ENCODE measurements around the gene OLFML1.

OLFML1 gene

DNA sequence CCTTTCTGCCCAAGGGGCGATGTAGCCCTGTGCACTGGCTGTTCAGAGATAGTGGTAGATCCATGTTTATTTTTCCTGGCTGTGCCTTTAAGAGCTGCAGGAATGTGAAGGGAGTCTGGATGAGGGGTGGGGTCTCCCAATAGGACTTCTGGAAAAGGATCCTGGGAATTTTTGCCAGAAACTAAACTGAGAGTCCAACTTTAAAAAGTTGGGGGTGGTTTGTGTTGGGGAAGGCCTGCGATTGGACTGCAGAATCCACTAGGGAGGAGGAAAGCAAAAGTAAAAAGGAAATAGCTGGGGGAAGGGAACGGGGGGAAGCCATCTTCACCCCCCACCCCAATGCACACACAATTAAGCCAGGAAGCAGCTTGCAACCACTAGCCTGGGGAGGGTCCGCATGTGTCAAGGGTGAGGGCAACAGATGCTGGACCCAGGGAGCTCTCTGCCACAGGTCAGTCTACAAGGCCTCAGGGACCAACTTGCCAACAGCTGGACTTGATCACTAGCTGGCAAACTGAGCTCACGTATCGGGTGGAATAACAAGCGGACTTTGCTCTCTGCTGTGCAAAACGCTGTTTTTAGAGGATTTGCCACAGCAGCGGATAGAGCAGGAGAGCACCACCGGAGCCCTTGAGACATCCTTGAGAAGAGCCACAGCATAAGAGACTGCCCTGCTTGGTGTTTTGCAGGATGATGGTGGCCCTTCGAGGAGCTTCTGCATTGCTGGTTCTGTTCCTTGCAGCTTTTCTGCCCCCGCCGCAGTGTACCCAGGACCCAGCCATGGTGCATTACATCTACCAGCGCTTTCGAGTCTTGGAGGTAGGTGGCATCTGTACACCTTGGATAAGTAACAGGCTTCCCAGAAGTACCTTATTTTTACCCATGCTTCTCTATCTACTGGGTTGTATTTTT is at the start of gene OLFML1:
Gene OLFML1, plus strand, starts transcription at position 321 of the 912 bp plus-strand sequence. Its CDS starts 370 bp downstream, at position 691.
- Histone ChIP-seq H3K9me3 (ENCODE audit: control insufficient read depth in 2 of 2, low read length in 2 of 2) (no peaks in the 10 kb centered on the region), H3K4me3 (ENCODE audit: low read length in 2 of 2) (peak within 1 kb of the TSS; percentile 33 to 73), H3K4me1 (ENCODE audit: control insufficient read depth, insufficient read depth, low read length) (no peaks in the 10 kb centered on the region), H3K9ac (ENCODE audit: low read length in 2 of 2) (peak within 1 kb of the TSS in 1 of 2 donors; percentile 36), H3K27me3 (ENCODE audit: control insufficient read depth in 1 of 2, insufficient read depth in 2 of 2, low read length in 2 of 2) (no peaks in the 10 kb centered on the region), H3K27ac (ENCODE audit: low read length) (no peak within 1 kb of the TSS), H3K36me3 (ENCODE audit: control insufficient read depth in 2 of 2, insufficient read depth in 2 of 2, low read length in 2 of 2) (no peaks in the 10 kb centered on the region)

DNA sequence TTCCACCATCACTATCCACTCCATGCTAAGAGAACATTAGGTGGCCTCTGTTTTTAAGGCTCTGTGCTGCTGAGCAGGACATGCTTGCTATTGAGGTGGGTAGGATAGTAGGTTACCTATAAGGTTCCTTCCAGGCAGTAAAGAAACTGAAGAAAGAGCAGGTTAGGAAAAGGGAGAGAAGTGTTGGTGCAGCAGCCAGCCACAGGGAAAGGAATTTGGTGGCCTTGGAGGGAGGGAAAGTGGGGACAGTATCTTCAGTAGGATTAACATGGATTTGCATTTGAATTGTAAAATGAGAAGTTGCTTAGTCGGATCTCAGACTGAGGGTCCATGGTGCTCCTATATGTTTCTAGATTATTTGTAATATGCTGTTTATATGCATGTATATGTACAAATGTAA is 49.2 kb upstream of the OLFML1 start:
- H3K27me3 ChIP-seq (ENCODE audit: control insufficient read depth in 1 of 2, insufficient read depth in 2 of 2, low read length in 2 of 2), result no peaks in the 10 kb centered on the region
- no peak overlapping the region for H3K27ac ChIP-seq (ENCODE audit: low read length)
- H3K4me3 ChIP-seq (ENCODE audit: low read length in 2 of 2), result no peak overlapping the region
- H3K36me3 ChIP-seq (ENCODE audit: control insufficient read depth in 2 of 2, insufficient read depth in 2 of 2, low read length in 2 of 2), result no peaks in the 10 kb centered on the region
- H3K4me1 ChIP-seq (ENCODE audit: control insufficient read depth, insufficient read depth, low read length), result no peaks in the 10 kb centered on the region
- no peak overlapping the region for H3K9ac ChIP-seq (ENCODE audit: low read length in 2 of 2)
- no peaks in the 10 kb centered on the region for H3K9me3 ChIP-seq (ENCODE audit: control insufficient read depth in 2 of 2, low read length in 2 of 2)

DNA sequence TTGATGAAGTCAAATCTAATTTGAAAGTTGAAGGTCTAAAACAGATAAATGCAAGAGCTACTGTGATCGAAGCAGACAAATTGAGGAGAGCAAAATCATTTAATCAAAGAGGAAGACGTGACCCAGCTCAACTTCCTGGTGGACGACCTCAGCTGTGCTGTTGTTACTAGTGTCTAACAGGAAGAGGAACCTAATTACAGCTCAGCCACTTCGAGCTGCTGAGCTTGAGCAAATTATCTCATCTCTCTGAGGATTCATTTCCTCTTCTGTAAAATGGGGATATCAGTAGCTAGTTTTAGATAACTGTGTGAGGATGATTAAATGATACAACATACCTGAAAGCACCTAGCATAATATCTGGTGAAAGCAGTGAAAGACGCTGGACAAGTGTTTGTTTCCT is 48.6 kb upstream of the OLFML1 start:
- H3K27ac ChIP-seq (ENCODE audit: low read length), result no peak overlapping the region
- H3K4me3 ChIP-seq (ENCODE audit: low read length in 2 of 2), result no peak overlapping the region

DNA sequence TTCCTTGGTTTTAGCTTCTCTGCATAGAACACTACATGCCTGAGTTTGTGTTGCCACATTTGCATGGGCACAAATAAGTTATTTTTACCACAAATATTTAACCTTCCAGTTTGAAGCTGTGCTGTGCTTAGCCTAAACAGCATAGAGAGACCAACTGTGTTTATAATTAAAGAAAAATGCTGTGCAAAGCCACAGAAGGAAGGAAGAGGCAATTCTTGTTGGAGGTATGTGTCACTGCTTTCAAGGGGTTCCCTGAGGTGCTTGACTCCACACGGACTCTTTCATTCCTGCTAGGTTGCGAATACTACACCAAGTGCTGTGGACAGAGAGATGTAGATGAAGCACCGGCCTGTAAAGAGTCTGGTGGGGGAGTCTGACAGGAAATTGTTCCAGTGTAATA is 47.6 kb upstream of the OLFML1 start:
- Histone ChIP-seq H3K9ac (ENCODE audit: low read length in 2 of 2) (no peak overlapping the region), H3K27ac (ENCODE audit: low read length) (no peak overlapping the region), H3K4me1 (ENCODE audit: control insufficient read depth, insufficient read depth, low read length) (no peaks in the 10 kb centered on the region), H3K36me3 (ENCODE audit: control insufficient read depth in 2 of 2, insufficient read depth in 2 of 2, low read length in 2 of 2) (no peaks in the 10 kb centered on the region), H3K4me3 (ENCODE audit: low read length in 2 of 2) (no peak overlapping the region), H3K9me3 (ENCODE audit: control insufficient read depth in 2 of 2, low read length in 2 of 2) (no peaks in the 10 kb centered on the region), H3K27me3 (ENCODE audit: control insufficient read depth in 1 of 2, insufficient read depth in 2 of 2, low read length in 2 of 2) (no peaks in the 10 kb centered on the region)

More for the DNA sequence above, 48.6 kb upstream of the OLFML1 start:
- H3K9ac ChIP-seq (ENCODE audit: low read length in 2 of 2), result no peak overlapping the region
- H3K4me1 ChIP-seq (ENCODE audit: control insufficient read depth, insufficient read depth, low read length), result no peaks in the 10 kb centered on the region
- no peaks in the 10 kb centered on the region for H3K27me3 ChIP-seq (ENCODE audit: control insufficient read depth in 1 of 2, insufficient read depth in 2 of 2, low read length in 2 of 2)
- H3K9me3 ChIP-seq (ENCODE audit: control insufficient read depth in 2 of 2, low read length in 2 of 2), result no peaks in the 10 kb centered on the region
- H3K36me3 ChIP-seq (ENCODE audit: control insufficient read depth in 2 of 2, insufficient read depth in 2 of 2, low read length in 2 of 2), result no peaks in the 10 kb centered on the region

DNA sequence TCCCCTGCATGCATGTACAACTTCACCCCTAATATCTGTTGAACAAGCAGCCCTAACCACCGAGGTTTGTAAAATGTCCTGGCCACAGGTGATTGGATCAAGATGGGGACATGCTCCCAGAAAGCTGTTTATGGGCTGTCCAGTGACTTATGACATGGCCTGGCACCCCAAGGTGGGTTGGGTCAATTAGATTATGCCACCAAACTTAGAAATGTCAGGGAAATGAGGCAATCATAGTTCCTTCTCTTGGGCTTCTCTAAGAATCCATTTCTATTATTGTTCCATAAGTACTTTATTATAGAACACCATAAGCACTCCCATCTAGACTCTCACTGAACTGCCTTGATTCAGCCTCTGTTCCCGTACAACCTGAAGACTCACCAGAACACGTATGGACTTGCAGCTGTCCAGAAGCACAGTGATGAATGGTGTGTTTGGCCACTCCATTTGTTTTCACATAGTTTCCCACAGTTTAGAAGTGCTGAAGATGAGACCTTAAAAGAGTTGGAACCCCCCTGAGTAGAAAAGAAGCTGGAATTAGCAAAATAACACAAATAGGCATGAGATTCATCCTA is 45.5 kb upstream of the OLFML1 start:
- Histone ChIP-seq H3K9ac (ENCODE audit: low read length in 2 of 2) (no peak overlapping the region), H3K27ac (ENCODE audit: low read length) (no peak overlapping the region), H3K4me1 (ENCODE audit: control insufficient read depth, insufficient read depth, low read length) (no peaks in the 10 kb centered on the region), H3K27me3 (ENCODE audit: control insufficient read depth in 1 of 2, insufficient read depth in 2 of 2, low read length in 2 of 2) (peaks cover 0 to 2% of the 10 kb centered on the region in 2 donors), H3K36me3 (ENCODE audit: control insufficient read depth in 2 of 2, insufficient read depth in 2 of 2, low read length in 2 of 2) (no peaks in the 10 kb centered on the region), H3K4me3 (ENCODE audit: low read length in 2 of 2) (no peak overlapping the region), H3K9me3 (ENCODE audit: control insufficient read depth in 2 of 2, low read length in 2 of 2) (no peaks in the 10 kb centered on the region)

DNA sequence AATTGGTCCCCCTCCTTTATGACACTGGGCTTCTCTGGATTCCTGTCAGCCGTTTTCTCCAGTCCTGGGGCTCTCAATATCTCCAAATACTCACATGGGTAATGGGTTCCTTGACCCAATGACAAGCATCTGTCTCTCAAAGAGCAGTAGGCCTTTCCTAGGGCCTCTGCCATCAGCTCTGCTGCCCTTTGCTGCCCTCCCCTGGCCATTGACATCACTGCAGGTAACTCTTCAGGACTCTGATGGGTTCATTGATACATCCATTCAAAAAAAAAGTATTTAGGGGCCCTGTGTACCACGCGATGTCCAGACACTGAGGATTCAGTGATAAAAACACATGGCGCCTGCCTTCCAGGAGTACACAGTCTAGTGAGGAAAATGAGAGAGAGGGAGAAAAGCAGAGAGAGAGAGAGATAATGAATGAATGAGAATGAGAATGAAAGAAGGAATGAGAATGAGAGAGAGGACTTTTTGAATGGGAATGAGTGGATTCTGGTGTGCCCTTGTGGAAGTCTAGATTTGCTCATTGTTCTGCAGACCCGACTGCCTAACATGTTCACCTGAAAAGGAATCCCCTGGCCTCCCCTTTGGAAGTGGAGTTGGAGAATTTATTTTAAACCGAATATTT is 42.6 kb upstream of the OLFML1 start:
- no peak overlapping the region for H3K9ac ChIP-seq (ENCODE audit: low read length in 2 of 2)
- H3K27ac ChIP-seq (ENCODE audit: low read length), result no peak overlapping the region
- no peaks in the 10 kb centered on the region for H3K36me3 ChIP-seq (ENCODE audit: control insufficient read depth in 2 of 2, insufficient read depth in 2 of 2, low read length in 2 of 2)
- H3K27me3 ChIP-seq (ENCODE audit: control insufficient read depth in 1 of 2, insufficient read depth in 2 of 2, low read length in 2 of 2), result peaks cover 0 to 2% of the 10 kb centered on the region in 2 donors
- H3K4me1 ChIP-seq (ENCODE audit: control insufficient read depth, insufficient read depth, low read length), result no peaks in the 10 kb centered on the region
- H3K4me3 ChIP-seq (ENCODE audit: low read length in 2 of 2), result no peak overlapping the region
- no peaks in the 10 kb centered on the region for H3K9me3 ChIP-seq (ENCODE audit: control insufficient read depth in 2 of 2, low read length in 2 of 2)

DNA sequence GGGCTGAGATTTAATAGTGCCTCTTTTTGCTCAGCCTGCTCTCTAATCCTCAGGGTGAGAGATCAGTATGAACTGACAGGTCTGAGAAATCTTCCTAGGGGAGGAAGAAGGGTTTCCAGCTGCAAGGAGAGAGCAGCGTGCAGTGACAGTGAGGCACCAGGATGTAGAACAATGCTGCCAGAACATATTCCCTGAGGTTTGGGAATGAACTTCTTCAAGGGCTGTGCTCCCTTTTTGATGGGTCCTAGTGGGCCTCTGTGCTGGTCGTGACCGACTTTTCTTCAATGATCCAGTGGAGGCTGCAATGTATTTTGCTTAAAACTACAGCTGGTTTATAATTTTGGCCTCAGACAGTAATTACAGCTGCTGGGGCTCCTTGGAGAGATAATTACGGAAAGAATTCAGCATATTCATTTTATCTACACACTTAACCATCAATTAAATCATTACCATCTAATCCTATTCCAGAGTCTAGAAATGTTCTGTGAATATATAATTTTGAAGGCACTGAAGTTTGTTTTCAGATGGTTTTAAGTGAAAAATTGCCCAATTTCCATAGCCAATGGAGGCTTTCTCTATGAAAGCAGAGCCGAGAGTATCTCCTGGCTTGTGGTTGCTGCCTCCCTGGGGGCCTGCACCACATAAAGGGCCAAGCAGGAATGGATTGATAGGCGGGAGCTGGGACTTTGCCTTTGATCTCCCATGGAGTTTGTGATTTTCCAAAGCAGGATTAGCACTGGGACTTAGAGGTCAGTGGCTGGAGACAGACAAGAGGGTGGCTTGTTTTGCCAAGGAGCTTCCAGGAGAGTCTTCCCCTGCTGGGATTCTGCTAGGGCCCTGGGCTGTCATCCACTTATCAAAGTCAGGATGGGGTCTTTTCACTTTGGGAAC is 41.0 kb upstream of the OLFML1 start:
- H3K27me3 ChIP-seq (ENCODE audit: control insufficient read depth in 1 of 2, insufficient read depth in 2 of 2, low read length in 2 of 2), result peaks cover 0 to 2% of the 10 kb centered on the region in 2 donors
- no peaks in the 10 kb centered on the region for H3K36me3 ChIP-seq (ENCODE audit: control insufficient read depth in 2 of 2, insufficient read depth in 2 of 2, low read length in 2 of 2)
- H3K27ac ChIP-seq (ENCODE audit: low read length), result no peak overlapping the region
- H3K4me3 ChIP-seq (ENCODE audit: low read length in 2 of 2), result no peak overlapping the region
- no peak overlapping the region for H3K9ac ChIP-seq (ENCODE audit: low read length in 2 of 2)
- H3K9me3 ChIP-seq (ENCODE audit: control insufficient read depth in 2 of 2, low read length in 2 of 2), result no peaks in the 10 kb centered on the region
- H3K4me1 ChIP-seq (ENCODE audit: control insufficient read depth, insufficient read depth, low read length), result no peaks in the 10 kb centered on the region

DNA sequence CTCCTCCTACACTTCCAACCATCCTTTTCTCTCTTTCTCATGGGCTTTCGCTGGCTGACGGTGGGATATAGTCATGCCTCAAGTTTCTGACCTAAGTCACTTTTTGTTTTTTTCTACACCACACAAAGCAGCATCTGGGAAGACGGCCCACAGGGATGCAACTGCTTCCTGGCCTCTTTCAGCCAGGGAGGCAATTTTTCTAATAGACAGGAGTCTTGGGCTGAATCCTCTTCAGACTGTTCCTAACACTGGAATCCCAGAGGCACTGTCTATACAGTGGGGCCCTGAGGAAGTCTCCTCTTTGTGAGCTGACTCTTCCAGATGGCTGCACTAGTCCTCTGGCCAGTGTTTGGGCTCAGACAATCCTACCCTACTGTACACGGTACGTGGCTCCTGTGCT is 39.7 kb upstream of the OLFML1 start:
- H3K9me3 ChIP-seq (ENCODE audit: control insufficient read depth in 2 of 2, low read length in 2 of 2), result no peaks in the 10 kb centered on the region
- no peak overlapping the region for H3K27ac ChIP-seq (ENCODE audit: low read length)
- no peaks in the 10 kb centered on the region for H3K4me1 ChIP-seq (ENCODE audit: control insufficient read depth, insufficient read depth, low read length)
- no peak overlapping the region for H3K9ac ChIP-seq (ENCODE audit: low read length in 2 of 2)
- H3K4me3 ChIP-seq (ENCODE audit: low read length in 2 of 2), result no peak overlapping the region
- H3K27me3 ChIP-seq (ENCODE audit: control insufficient read depth in 1 of 2, insufficient read depth in 2 of 2, low read length in 2 of 2), result peaks cover 0 to 2% of the 10 kb centered on the region in 2 donors
- H3K36me3 ChIP-seq (ENCODE audit: control insufficient read depth in 2 of 2, insufficient read depth in 2 of 2, low read length in 2 of 2), result no peaks in the 10 kb centered on the region

DNA sequence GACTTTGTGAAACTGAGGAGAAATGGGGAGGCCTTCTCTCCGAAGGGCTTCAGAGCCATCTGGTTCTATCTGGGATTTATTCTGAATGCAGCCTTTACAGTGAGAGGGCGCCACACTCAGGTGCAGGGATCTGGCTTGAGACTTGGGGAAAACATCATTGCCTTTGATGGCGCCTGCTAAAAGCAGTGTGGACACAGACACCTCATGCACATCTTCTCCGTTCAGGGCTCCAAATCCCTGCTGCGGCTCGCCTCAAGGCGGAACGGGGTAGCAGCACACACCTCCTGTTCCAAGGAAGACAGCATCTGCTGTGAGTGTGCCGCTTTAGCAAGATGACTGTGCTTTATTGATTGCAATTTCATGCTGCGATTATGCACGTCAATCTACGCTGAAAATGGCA is 37.1 kb upstream of the OLFML1 start:
- Histone ChIP-seq H3K4me1 (ENCODE audit: control insufficient read depth, insufficient read depth, low read length) (no peaks in the 10 kb centered on the region), H3K27me3 (ENCODE audit: control insufficient read depth in 1 of 2, insufficient read depth in 2 of 2, low read length in 2 of 2) (peaks cover 0 to 2% of the 10 kb centered on the region in 2 donors), H3K27ac (ENCODE audit: low read length) (no peak overlapping the region), H3K4me3 (ENCODE audit: low read length in 2 of 2) (no peak overlapping the region), H3K36me3 (ENCODE audit: control insufficient read depth in 2 of 2, insufficient read depth in 2 of 2, low read length in 2 of 2) (no peaks in the 10 kb centered on the region), H3K9ac (ENCODE audit: low read length in 2 of 2) (no peak overlapping the region), H3K9me3 (ENCODE audit: control insufficient read depth in 2 of 2, low read length in 2 of 2) (no peaks in the 10 kb centered on the region)

DNA sequence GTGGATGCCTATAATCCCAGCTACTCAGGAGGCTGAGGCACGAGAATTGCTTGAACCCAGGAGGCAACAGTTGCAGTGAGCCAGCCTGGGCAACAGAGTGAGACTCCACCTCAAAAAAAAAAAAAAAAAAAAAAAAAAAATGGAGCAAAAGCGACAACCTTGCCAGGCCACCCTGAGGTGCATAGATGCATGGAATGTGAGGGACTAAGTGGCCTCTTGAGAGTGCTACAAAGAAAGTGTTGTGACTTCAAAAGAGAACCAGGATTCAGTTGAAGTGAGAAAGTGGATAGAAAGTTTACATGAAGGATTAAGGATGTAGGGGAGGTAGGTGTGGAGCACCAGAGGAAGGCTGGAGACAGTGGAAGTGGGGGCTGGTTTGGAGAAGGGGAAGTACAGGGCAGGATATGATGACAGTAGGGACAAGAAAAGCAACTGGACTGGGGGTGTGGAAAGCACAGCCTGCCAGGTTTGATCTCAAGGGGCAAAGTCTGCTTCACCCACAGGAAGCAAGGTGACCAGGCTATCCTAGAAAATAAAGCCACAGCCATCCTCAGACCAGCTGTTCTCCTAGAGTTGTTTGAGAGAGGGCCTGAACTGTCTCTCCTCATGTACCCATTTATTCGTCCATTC is 36.0 kb upstream of the OLFML1 start:
- H3K4me1 ChIP-seq (ENCODE audit: control insufficient read depth, insufficient read depth, low read length), result no peaks in the 10 kb centered on the region
- H3K27me3 ChIP-seq (ENCODE audit: control insufficient read depth in 1 of 2, insufficient read depth in 2 of 2, low read length in 2 of 2), result no peaks in the 10 kb centered on the region
- H3K36me3 ChIP-seq (ENCODE audit: control insufficient read depth in 2 of 2, insufficient read depth in 2 of 2, low read length in 2 of 2), result no peaks in the 10 kb centered on the region
- no peaks in the 10 kb centered on the region for H3K9me3 ChIP-seq (ENCODE audit: control insufficient read depth in 2 of 2, low read length in 2 of 2)
- no peak overlapping the region for H3K27ac ChIP-seq (ENCODE audit: low read length)
- no peak overlapping the region for H3K9ac ChIP-seq (ENCODE audit: low read length in 2 of 2)
- no peak overlapping the region for H3K4me3 ChIP-seq (ENCODE audit: low read length in 2 of 2)
